Choroid plexus epithelial cell (primary cell): ENCODE measurements around the gene SSNA1.
A peak's percentile ranks its signal among the peaks of the same experiment; 100 is the strongest.

Experiments used
- DNase-seq: peaks from one replicate; pipeline ENCODE4 v3.0.0-alpha.2; 2010; ENCODE audit warnings: low read depth
- H3K4me3 ChIP-seq: 2 replicates; pipeline ENCODE4 v1.5.1; 2011; ENCODE audit warnings: low read depth, mild to moderate bottlenecking, control low read depth, low read length, moderate library complexity
- TF ChIP-seq, protein P1 (sequence below): conservative IDR thresholded peaks from 2 replicates; pipeline ENCODE4 v1.5.1; 2011; ENCODE audit warnings: low read depth, mild to moderate bottlenecking, control low read depth, inconsistent platforms, low read length, moderate library complexity

SSNA1 gene

GRCh38 chr9:137233143-137233980 lies 44.9 kb downstream of the SSNA1 start:
- TF ChIP-seq, protein P1, sequence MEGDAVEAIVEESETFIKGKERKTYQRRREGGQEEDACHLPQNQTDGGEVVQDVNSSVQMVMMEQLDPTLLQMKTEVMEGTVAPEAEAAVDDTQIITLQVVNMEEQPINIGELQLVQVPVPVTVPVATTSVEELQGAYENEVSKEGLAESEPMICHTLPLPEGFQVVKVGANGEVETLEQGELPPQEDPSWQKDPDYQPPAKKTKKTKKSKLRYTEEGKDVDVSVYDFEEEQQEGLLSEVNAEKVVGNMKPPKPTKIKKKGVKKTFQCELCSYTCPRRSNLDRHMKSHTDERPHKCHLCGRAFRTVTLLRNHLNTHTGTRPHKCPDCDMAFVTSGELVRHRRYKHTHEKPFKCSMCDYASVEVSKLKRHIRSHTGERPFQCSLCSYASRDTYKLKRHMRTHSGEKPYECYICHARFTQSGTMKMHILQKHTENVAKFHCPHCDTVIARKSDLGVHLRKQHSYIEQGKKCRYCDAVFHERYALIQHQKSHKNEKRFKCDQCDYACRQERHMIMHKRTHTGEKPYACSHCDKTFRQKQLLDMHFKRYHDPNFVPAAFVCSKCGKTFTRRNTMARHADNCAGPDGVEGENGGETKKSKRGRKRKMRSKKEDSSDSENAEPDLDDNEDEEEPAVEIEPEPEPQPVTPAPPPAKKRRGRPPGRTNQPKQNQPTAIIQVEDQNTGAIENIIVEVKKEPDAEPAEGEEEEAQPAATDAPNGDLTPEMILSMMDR, result no peak
- no peak for DNase-seq
- H3K4me3 ChIP-seq, result no peak overlapping the region

DNA sequence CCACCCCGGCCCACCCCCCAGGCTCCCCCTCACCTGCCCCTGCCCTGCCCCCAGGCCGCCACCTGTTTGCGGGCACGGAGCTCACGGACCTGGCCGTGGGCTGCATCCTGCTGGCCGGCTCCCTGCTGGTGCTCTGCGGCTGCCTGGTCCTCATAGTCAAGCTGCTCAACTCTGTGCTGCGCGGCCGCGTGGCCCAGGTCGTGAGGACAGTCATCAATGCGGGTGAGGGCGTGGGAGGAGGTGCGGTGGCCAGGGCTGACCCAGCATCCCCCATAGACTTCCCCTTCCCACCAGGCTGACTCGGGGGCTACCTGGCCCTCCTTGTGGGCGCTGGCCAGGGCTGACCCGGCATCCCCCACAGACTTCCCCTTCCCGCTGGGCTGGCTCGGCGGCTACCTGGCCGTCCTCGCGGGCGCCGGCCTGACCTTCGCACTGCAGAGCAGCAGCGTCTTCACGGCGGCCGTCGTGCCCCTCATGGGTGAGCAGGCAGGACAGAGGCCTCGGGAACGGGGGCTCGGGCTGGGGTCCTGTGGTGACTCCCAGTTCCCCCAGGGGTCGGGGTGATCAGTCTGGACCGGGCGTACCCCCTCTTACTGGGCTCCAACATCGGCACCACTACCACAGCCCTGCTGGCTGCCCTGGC lies 45.7 kb downstream of the SSNA1 start:
- no peak for DNase-seq
- H3K4me3 ChIP-seq, result no peak overlapping the region
- TF ChIP-seq, protein P1, result no peak

GRCh38 chr9:137234758-137235423 lies 46.4 kb downstream of the SSNA1 start:
- DNase-seq, result no peak
- H3K4me3 ChIP-seq, result no peak overlapping the region
- TF ChIP-seq, protein P1, result no peak

- no peak overlapping the region for H3K4me3 ChIP-seq
- TF ChIP-seq, protein P1, result no peak
- no peak for DNase-seq
Measured at GRCh38 chr9:137235424-137236237, 47.2 kb downstream of the SSNA1 start.

DNA sequence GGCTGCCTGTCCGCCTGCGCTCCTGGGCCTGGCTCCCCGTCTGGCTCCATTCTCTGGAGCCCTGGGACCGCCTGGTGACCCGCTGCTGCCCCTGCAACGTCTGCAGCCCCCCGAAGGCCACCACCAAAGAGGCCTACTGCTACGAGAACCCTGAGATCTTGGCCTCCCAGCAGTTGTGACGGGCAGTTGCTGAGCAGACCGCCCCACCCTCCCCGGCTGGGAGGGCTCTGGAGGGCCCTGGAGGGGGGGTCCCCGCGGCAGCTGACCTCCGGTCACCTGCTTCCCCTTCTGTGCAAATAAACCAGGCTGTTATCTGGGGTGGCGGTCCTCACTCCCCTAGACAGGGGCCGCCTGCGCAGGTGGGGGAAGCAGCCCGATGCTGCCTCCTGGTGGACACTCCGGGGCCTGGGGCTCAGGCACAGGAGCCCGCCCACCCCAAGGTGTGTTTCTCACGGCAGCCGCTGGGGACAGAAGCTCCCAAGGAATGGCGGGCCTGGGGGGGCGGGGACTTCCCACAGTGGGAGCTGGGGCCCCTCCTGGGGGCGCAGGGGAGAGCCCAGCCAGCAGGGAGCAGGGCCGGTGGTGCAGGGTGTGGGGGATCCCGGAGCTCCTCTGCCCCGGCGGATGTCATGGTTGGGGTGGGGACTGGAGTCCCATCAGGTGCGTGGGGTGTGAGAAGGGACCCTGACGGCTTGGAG lies 47.9 kb downstream of the SSNA1 start:
- TF ChIP-seq, protein P1, result peak; percentile 96
- H3K4me3 ChIP-seq, result no peak overlapping the region
- peak; percentile 81 for DNase-seq

DNA sequence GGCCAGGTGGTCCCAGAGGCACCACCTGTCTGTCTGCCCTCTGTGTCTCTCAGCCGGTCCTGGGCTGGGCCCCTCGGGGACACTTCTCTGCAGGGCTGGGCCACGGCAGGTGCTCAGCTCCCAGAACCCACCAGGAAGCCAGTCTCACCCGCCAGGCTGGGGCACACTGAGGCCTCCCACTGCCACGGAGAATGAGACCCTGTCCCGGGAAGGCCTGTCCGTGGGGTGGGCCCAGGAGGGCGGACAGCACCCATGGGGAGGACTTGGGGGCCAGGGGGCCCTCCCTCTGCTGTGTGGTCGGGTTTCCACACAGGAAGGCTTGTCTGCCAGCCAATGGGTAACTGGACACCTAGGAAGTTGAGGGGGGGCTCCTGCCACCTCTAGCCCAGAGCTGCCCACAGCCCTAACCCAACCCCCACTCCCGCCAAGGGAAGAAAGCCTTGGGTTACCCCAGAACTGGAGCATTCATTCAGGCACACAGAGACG lies 48.5 kb downstream of the SSNA1 start:
- no peak overlapping the region for H3K4me3 ChIP-seq
- TF ChIP-seq, protein P1, result no peak

More for the DNA sequence above, 48.5 kb downstream of the SSNA1 start:
- DNase-seq, result no peak
